GM18502 (cell line): Measurements from ENCODE around the gene ZCCHC8.

Experiments
- ATAC-seq: cut with Tn5 transposase; IDR thresholded peaks from one replicate; pipeline ENCODE4 v1.9.1; 2021; ENCODE audit warnings: mild to moderate bottlenecking; ENCODE audit not compliant: unreplicated experiment, poor library complexity

The ZCCHC8 gene

DNA sequence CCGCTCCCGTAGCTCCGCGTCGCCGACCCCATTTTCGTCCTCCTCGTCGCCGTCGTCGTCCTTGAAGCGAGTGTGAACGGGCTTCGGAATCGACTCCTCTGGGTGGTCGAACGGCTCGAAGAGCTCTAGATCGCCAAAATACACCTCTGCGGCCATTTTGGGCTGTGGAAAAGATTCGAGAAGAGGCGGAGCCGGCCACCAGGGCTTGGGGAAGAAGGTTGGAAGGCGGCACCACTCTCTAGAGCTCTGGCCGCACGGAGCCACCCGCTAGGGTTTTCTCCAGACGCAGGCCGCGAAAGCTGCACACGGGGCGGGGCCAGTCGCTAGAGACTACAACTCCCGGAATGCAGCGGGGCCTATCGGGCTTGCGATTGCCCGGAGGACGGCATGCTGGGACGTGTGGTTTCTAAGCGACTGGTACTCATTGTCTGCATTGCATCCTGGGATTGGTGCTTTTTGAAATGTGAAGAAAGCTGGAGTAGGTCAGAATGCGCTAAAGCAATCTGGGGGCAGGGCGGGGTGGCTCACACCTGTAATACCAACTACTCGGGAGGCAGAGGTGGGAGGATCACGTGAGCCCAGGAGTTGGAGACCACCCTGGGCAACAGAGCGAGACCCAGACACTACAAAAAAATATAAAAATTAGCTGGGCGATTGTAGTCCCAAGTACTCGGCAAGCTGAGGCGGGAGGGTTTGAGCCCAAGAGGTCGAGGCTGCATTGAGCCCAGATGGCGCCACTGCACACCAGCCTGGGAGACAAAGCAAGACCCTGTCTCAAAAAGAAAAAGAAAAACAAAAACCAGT is at the start of gene ZCCHC8:
Gene ZCCHC8, minus strand, starts transcription at position 248 of the 804 bp plus-strand sequence. Its CDS starts 92 bp downstream, at position 156.
- peak; percentile 92 for ATAC-seq

GRCh38 chr12:122547330-122547729 is 46.6 kb upstream of the ZCCHC8 start:
- no peak for ATAC-seq

- ATAC-seq, result peak; percentile 60
Observed at GRCh38 chr12:122545855-122546254, 45.1 kb upstream of the ZCCHC8 start.

DNA sequence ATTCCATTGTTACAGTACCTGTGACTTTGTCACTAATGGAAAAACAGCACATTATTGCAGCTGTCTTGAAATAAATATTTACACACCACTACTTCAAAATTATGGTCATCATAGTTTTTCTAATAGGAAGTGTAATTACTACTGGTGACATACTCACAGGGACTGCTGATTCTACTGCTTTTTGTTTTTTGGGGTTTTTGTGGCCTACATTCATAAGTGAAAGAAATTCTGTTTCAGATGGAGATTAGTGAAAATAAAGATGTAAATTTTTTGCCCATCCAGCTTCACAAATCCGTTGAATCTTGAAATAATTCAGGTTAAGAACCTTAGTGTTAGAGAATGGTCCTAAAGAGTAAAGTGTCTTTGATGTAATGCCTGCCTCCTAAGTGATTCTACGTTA is 43.8 kb upstream of the ZCCHC8 start:
- ATAC-seq, result no peak

DNA sequence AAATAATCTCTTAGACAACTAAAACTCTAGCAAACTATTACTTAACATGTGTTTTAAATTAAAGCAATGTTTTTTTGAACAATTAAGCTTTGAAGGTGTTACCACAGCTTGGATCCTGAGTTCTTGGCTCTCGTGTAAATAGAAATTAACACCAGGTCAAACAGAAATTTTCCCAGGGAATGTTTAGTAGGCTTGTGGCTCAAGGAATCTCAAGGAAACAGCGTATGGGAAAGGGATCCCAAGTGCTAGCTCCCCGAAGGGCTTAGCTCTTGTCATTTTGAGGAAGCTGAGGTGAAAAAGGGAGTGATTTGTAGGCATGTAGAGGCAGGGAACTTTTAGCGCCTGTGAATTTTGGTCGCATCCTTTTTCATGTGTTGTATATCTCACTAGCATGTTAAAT is 37.8 kb upstream of the ZCCHC8 start:
- ATAC-seq, result no peak

DNA sequence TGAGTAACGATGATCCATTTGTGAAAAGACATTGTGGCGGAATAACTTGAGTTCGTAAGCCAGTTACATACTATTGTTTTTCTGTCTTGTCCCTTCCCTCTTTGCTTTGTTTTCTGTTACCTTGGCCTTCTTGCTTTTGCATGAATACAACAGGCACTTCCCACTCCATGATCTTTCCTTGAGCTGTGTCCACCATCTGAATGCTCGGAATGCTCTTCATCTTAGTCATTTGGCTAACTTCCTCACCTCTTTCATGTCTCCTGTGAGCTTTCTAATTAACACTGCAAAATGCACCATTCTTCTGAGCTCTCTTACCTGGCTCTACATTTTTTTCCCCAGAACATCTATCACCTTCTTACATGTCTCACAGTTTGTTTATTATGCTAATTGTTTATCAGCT is 36.3 kb upstream of the ZCCHC8 start:
- no peak for ATAC-seq

DNA sequence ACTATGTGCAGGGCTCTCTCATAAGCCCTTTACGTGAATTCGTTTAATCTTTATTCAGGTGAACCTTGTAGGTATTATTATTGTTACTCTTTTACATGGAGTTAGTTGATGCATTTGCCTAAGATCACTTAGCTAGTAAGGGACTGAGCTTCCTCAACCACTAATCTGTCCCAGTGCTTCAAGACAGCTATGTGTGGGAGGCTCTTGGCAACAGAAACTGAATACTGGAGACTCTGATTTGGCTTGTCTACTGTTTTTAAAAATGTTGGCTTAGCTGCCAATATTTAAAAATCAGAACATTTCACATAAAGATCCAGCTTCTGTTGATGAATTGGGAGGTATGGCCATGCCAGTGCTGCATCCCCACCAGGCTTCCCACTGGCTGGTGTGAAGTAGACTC is 33.1 kb upstream of the ZCCHC8 start:
- no peak for ATAC-seq

DNA sequence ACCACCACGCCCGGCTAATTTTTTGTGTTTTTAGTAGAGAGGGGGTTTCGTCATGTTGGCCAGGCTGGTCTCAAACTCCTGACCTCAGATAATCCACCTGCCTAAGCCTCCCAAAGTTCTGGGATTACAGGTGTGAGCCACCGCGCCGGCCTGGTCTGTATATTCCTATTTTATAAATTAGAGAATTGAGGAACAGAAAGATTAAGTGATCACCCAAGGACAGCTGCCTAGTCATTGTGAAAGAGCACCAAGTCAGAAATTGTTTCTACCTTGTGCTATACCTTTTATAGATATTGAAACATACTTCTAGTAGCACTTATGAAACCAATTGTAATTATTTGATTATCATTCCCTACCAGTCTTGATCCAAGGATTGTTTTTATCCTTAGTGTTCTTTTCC is 28.3 kb upstream of the ZCCHC8 start:
- ATAC-seq, result no peak

DNA sequence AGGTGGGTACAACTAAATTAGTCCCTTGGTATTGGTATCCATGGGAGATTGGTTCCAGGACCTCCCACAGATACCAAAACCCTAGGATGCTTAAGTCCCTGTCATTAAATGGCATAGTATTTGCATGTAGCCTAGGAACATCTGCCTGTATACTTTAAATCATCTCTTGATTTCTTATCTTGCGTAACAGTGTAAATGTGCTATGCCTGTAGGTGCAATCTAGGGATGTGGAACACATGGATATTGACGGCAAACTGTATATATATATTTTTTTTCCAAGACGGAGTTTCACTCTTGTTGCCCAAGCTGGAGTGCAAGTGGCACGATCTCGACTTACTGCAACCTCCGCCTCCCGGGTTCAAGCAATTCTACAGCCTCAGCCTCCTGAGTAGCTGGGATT is 27.9 kb upstream of the ZCCHC8 start:
- ATAC-seq, result no peak

- no peak for ATAC-seq
Observed at GRCh38 chr12:122527478-122527944, 26.8 kb upstream of the ZCCHC8 start.

GRCh38 chr12:122526683-122527477 is 26.1 kb upstream of the ZCCHC8 start, which contains the start of the genes KNTC1 and RSRC2:
TSS of gene KNTC1 (plus strand) at chr12:122527249. CDS start at chr12:122530064, 2,815 bp downstream.
TSS of gene RSRC2 (minus strand) at chr12:122526936. CDS start at chr12:122526853, 83 bp downstream.
- ATAC-seq, result peak; percentile 91

DNA sequence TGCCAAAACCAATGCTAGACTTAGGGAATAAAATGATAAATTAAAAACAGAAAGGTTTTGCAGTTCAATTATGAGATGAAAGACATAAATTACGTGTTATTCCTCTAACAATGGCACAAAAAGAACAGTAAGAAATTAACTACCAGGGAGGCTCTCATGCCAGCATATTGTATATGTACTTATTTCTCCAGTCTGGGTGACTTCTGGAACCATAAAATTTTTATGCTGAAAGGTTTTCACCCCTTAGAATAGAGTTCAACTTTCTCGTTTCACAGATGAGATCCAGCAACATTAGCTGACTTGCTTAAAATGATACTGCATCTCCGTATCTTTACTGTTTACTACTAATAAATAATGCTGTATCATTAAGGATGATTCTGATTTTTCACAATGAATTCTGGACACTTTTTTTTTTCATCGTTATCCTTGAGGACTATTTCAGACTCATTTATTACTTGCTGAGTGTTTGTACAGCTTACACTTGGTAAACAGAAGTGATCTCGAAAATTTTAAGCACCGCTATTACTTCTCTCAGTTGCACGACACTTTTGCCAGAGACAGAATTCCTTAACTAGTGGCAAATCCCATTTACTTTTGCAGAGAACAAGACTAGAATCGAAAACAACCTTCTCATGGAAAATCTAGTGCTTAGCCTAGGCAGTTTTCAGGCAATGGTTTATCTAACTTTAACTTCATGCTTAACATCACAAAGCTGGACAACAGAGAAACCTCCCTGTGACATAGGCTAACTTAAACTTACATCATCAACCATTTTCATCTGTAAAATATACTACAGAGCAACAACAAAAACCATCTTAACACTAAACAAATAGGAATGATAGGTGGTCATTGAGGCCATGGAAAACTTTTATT is 23.4 kb upstream of the ZCCHC8 start:
- ATAC-seq, result no peak

- ATAC-seq, result no peak
Observed at GRCh38 chr12:122523280-122523679, 22.5 kb upstream of the ZCCHC8 start.

DNA sequence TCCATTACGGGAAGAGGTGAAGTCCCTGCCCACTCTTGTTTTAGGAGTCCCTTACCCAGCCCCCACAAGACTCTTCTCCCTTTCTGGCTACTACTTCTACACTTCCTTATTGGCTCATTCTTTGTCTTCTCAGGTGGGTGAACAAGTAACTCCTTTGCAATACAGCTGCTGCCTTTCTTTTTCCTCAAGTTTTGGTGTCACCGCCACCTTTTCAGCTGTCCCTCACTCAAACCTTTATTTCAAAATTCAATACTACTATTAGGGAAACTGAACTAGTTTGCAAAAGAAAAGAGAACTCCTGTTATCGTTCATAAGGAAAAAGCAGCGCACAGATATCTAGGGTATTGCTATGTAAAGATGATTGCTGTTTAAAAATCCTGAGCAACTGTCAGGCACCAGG is 19.9 kb upstream of the ZCCHC8 start:
- ATAC-seq, result no peak

DNA sequence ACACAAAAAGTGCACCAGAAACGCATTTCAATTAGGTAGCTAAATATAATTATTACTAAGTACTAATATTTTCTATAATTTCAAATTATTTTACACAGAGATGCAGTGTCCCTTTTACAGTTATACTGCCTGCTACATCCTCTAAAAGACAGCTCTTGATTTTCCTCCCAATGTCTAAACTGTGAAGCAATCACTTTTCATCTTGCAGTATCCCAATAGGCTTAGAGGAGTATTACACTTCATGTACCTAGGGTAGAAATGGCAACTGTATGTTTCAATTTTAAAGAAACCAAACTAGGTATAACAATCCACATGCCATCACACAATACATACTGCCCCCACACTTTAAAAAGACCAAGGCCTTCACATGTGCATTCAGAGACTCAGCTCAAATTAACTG is 18.7 kb upstream of the ZCCHC8 start:
- no peak for ATAC-seq

DNA sequence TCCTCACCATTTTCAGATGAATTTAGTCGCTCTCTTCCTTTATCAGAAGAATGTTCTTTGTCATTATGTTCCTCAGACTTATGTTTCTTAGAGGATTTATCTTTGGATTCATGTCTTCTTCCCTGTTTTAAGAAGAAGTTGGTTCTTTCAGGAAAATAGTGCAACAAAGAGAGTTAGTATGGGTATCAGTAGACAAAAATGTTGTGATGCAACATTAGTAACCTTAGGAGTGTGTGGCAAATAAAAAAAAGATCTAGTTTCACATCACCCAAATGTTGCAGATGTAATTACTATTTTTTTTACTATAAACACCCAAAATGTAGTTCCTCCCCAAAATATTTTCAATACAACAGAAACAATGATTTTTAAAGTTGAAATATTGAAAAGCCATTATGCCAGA is 18.2 kb upstream of the ZCCHC8 start:
- ATAC-seq, result no peak

DNA sequence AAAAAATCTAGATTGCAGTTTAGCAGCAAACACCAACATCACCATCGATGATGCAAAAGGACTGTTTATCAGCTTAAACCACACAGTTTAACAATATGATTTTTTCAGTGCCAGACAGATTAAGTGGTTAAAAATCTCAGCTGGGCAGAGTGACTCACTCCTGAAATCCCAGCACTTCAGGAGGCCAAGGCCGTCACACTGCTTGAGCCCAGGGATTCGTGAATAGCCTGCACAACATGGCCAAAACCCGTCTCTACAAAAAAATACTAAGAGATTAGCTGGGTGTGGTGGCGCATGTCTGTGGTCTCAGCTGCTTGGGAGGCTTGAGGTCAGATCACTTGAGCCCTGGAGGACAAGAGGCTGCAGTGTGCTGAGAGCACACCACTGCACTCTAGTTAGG is 17.1 kb upstream of the ZCCHC8 start:
- no peak for ATAC-seq

- ATAC-seq, result no peak
Observed at GRCh38 chr12:122516544-122517361, 16.0 kb upstream of the ZCCHC8 start.

- no peak for ATAC-seq
Observed at GRCh38 chr12:122515275-122515674, 14.5 kb upstream of the ZCCHC8 start.
